Measurements from ENCODE around the gene GFPT2. TPM values are rescaled to one million over a fixed set of nuclear protein-coding genes. Genes with fewer than 3 reads are reported as not detected.
A peak's percentile ranks its signal among the peaks of the same experiment; 100 is the strongest.

Gene GFPT2
- total and polyA plus RNA-seq, 9 of the 15 experiments (the other 6 are each of a cell fraction or from before 2014, with no cell fraction given): 0.07 to 0.14 (median 0.08) TPM; not detected in 6

DNA sequence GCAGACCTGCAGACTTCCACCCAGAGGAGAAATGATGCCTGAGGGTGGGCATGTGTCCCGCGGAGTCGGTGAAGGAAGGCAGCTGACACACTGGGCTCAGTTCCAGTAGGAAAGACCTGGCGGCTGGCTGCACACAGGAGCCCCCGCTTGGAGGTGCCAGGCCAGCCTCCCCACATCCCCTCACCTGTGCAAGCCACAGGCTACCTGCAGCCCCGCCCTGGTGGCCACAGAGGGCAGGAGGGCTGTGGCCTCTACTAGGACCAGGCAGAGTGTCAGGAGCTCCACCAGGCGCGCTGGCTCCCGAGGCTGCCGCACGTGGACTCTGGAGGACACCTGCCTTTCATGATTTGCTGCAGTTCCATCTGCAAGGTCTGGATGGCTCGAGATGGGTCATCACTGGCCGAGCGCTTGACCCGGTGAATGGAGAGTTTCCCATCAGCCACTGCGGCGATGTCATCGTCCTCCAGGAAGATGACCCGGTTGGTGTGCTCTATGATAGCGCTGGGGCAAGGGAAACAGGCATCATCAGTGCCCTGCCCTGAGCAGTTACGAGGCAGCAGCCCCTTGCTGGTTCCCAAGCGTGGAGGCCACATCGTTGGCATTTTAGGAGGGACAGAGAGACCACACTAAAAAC is 34.6 kb downstream of the GFPT2 start:
- 14% methylated on average over 23 of the region's 23 CpGs for WGBS (ENCODE audit: insufficient coverage, low coverage, missing lambda C conversion rate)
- H3K4me1 ChIP-seq (replicated peaks in 1 of 2; ENCODE audit: control insufficient read depth in 2 of 2, insufficient read depth in 2 of 2, low read length in 2 of 2): peaks cover 0 to 4% of the 10 kb centered on the region in 2 experiments; a peak in 2 of 5 replicates
- H3K9ac ChIP-seq (ENCODE audit: insufficient read depth in 1 of 2, low read depth in 2 of 2, low read length in 2 of 2): no peak overlapping the region
- ChIA-PET CTCF (ENCODE audit: low intra/inter-chr PET ratio) (no interaction called here), POLR2A (no interaction called here)
- no peaks in the 10 kb centered on the region for H3K36me3 ChIP-seq (ENCODE audit: control insufficient read depth, insufficient read depth, low read length)
- no peaks in the 10 kb centered on the region for H3K79me2 ChIP-seq (ENCODE audit: control insufficient read depth, insufficient read depth, low read length)
- no TSS peak for BruUV-seq (replicated peaks)
- intact Hi-C loops (cut with micrococcal nuclease) (no loop called here), in situ Hi-C loops (cut with MboI) (no loop called here)
- ATAC-seq: no peak
- no peak for FAIRE-seq
- H2AFZ ChIP-seq (ENCODE audit: low read depth, low read length): no peak overlapping the region
- no peaks in the 10 kb centered on the region for H3K9me3 ChIP-seq (replicated peaks; ENCODE audit: control insufficient read depth, insufficient read depth, low read depth, low read length)
- H3K9me1 ChIP-seq (ENCODE audit: control insufficient read depth, insufficient read depth, low read length): no peaks in the 10 kb centered on the region
- no peak overlapping the region for H3K4me3 ChIP-seq
- H4K20me1 ChIP-seq (replicated peaks; ENCODE audit: control insufficient read depth, insufficient read depth, low read length): no peaks in the 10 kb centered on the region
- peaks cover 48 to 66% of the 10 kb centered on the region in 2 experiments for H3K27me3 ChIP-seq (ENCODE audit: control insufficient read depth in 2 of 2, insufficient read depth in 2 of 2, low read length in 2 of 2)
- no peak overlapping the region for H3K27ac ChIP-seq (ENCODE audit: extremely low read depth, low read depth, low read length)
- H3K4me2 ChIP-seq (ENCODE audit: insufficient read depth, low read length): no peak overlapping the region
- peak; percentile 45 to 52; a peak in 1 of 4 replicates for TF ChIP-seq KDM1A (IDR thresholded peaks at IDR 0.05)
- TF ChIP-seq ZFP36 (IDR thresholded peaks at IDR 0.05; ENCODE audit: low read depth, low read length, partially characterized antibody): no peak
- peak; percentile 46; the same call in 1 of the 2 replicates for TF ChIP-seq ZNF143 (CRISPR knock-in tag; IDR thresholded peaks at IDR 0.05)
- TF ChIP-seq CTBP1 (IDR thresholded peaks at IDR 0.05; ENCODE audit: borderline replicate concordance): peak; percentile 78; the same call in 1 of the 2 replicates
- TF ChIP-seq RCOR1 (IDR thresholded peaks at IDR 0.05; ENCODE audit: borderline replicate concordance in 1 of 2, low read depth in 2 of 2, low read length in 2 of 2): peak in 1 of 2 experiments; percentile 65; a peak in 1 of 4 replicates
- TF ChIP-seq, protein P1, sequence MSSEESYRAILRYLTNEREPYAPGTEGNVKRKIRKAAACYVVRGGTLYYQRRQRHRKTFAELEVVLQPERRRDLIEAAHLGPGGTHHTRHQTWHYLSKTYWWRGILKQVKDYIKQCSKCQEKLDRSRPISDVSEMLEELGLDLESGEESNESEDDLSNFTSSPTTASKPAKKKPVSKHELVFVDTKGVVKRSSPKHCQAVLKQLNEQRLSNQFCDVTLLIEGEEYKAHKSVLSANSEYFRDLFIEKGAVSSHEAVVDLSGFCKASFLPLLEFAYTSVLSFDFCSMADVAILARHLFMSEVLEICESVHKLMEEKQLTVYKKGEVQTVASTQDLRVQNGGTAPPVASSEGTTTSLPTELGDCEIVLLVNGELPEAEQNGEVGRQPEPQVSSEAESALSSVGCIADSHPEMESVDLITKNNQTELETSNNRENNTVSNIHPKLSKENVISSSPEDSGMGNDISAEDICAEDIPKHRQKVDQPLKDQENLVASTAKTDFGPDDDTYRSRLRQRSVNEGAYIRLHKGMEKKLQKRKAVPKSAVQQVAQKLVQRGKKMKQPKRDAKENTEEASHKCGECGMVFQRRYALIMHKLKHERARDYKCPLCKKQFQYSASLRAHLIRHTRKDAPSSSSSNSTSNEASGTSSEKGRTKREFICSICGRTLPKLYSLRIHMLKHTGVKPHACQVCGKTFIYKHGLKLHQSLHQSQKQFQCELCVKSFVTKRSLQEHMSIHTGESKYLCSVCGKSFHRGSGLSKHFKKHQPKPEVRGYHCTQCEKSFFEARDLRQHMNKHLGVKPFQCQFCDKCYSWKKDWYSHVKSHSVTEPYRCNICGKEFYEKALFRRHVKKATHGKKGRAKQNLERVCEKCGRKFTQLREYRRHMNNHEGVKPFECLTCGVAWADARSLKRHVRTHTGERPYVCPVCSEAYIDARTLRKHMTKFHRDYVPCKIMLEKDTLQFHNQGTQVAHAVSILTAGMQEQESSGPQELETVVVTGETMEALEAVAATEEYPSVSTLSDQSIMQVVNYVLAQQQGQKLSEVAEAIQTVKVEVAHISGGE (CRISPR knock-in tag; IDR thresholded peaks at IDR 0.05): no peak
- no peak for DNase-seq (ENCODE audit: extremely low read depth in 1 of 4, low spot score in 3 of 4)

Data from K562 (cell line).